GM23338 (cell line): ENCODE data around the gene KCNH8. TPM values are rescaled to one million over a fixed set of nuclear protein-coding genes. Genes with fewer than 3 reads are reported as not detected.
A peak's percentile ranks its signal among the peaks of the same experiment; 100 is the strongest.

Source experiments
- ATAC-seq: fragments of 200-7000 bp; cut with Tn5 transposase; 3 replicates; pipeline ENCODE4 v1.9.1; 2020
- DNase-seq: peaks from one replicate; pipeline ENCODE4 v3.0.0-alpha.2; 2015; ENCODE audit warnings: low spot score
- H2AFZ ChIP-seq: fragments of 200-600 bp; sonication (generic); 2 replicates; pipeline ENCODE4 v1.8.0; 2016; ENCODE audit warnings: antibody characterized with exemption, mild to moderate bottlenecking, moderate library complexity
- H3F3A ChIP-seq: fragments of 200-600 bp; sonication (generic); replicated peaks from 2 replicates; pipeline ENCODE4 v1.8.0; 2017; ENCODE audit warnings: antibody characterized with exemption, mixed run types, low read depth
- H3K27ac ChIP-seq: fragments of 200-600 bp; sonication (generic); 2 replicates; pipeline ENCODE4 v1.6.1; 2016; ENCODE audit warnings: low read depth
- H3K27me3 ChIP-seq: fragments of 200-600 bp; sonication (generic); 2 replicates; pipeline ENCODE4 v1.8.0; 2016; ENCODE audit warnings: mild to moderate bottlenecking, mixed run types, moderate library complexity; ENCODE audit not compliant: insufficient read depth
- H3K36me3 ChIP-seq: fragments of 200-600 bp; sonication (generic); 2 replicates; pipeline ENCODE4 v1.8.0; 2016; ENCODE audit warnings: mild to moderate bottlenecking; ENCODE audit not compliant: insufficient read depth
- H3K4me1 ChIP-seq: fragments of 200-600 bp; sonication (generic); 2 replicates; pipeline ENCODE4 v1.8.0; 2016; ENCODE audit warnings: mild to moderate bottlenecking, moderate library complexity; ENCODE audit not compliant: insufficient read depth
- H3K4me2 ChIP-seq: fragments of 200-600 bp; sonication (generic); 2 replicates; pipeline ENCODE4 v1.7.1; 2017; ENCODE audit warnings: mixed run types
- H3K4me3 ChIP-seq: fragments of 200-600 bp; sonication (generic); 2 replicates; pipeline ENCODE4 v1.6.1; 2016; ENCODE audit warnings: mixed run types
- H3K79me2 ChIP-seq: fragments of 200-600 bp; sonication (generic); replicated peaks from 2 replicates; pipeline ENCODE4 v1.8.0; 2017; ENCODE audit warnings: mild to moderate bottlenecking; ENCODE audit not compliant: insufficient read depth
- H3K9me2 ChIP-seq: fragments of 200-600 bp; sonication (generic); 2 replicates; pipeline ENCODE4 v1.8.0; 2017; ENCODE audit not compliant: insufficient read depth
- H4K20me1 ChIP-seq: fragments of 200-600 bp; sonication (generic); replicated peaks from 2 replicates; pipeline ENCODE4 v1.8.0; 2017; ENCODE audit warnings: mild to moderate bottlenecking; ENCODE audit not compliant: insufficient read depth
- H3K27ac Mint-ChIP-seq: 2 replicates; pipeline ENCODE4 v1.8.0; 2020; ENCODE audit warnings: inconsistent platforms, mild to moderate bottlenecking, moderate library complexity, mixed read lengths
- H3K27me3 Mint-ChIP-seq: 3 replicates; pipeline ENCODE4 v1.8.0; 2022; ENCODE audit warnings: low read depth, mild to moderate bottlenecking, moderate library complexity, mixed read lengths, inconsistent platforms; ENCODE audit not compliant: insufficient read depth, poor library complexity
- H3K36me3 Mint-ChIP-seq: 3 replicates; pipeline ENCODE4 v1.8.0; 2021; ENCODE audit warnings: low read depth, mild to moderate bottlenecking, inconsistent platforms, moderate library complexity, mixed read lengths
- H3K4me1 Mint-ChIP-seq: 3 replicates; pipeline ENCODE4 v1.8.0; 2020; ENCODE audit warnings: mild to moderate bottlenecking, inconsistent platforms, mixed read lengths
- H3K4me3 Mint-ChIP-seq: 3 replicates; pipeline ENCODE4 v1.8.0; 2021; ENCODE audit warnings: moderate library complexity, mild to moderate bottlenecking, inconsistent platforms, mixed read lengths
- H3K9me3 Mint-ChIP-seq: 3 replicates; pipeline ENCODE4 v1.8.0; 2020; ENCODE audit warnings: moderate library complexity, mild to moderate bottlenecking, inconsistent platforms, mixed read lengths
- CREB1 ChIP-seq: fragments of 250-450 bp; sonication (Bioruptor Pico); IDR thresholded peaks from 2 replicates; pipeline ENCODE4 v1.5.0; 2020; ENCODE audit warnings: low read depth, mild to moderate bottlenecking, moderate library complexity
- CTCF ChIP-seq, 2 experiments: fragments of 200-600 bp in 1 of 2; sonication (generic) in 1 of 2; conservative IDR thresholded peaks; 2 replicates each; pipeline versions ENCODE4 v1.5.1 to v1.6.1; 2016 to 2017; ENCODE audit warnings: antibody characterized with exemption in 2 of 2, low read depth in 2 of 2, mild to moderate bottlenecking in 2 of 2, moderate library complexity in 1 of 2
- ETS1 ChIP-seq: IDR thresholded peaks from 2 replicates; pipeline ENCODE4 v1.6.1; 2016; ENCODE audit warnings: antibody characterized with exemption
- EZH2 ChIP-seq: fragments of 200-600 bp; sonication (generic); IDR thresholded peaks from one replicate; pipeline ENCODE4 v1.8.0; 2017; ENCODE audit warnings: antibody characterized with exemption, mild to moderate bottlenecking, low read depth; ENCODE audit not compliant: unreplicated experiment
- EZH2phosphoT487 ChIP-seq: fragments of 200-600 bp; sonication (generic); IDR thresholded peaks from one replicate; pipeline ENCODE4 v1.8.1; 2018; ENCODE audit warnings: antibody characterized with exemption; ENCODE audit not compliant: unreplicated experiment
- JUNB ChIP-seq: IDR thresholded peaks from one replicate; pipeline ENCODE4 v1.6.1; 2016; ENCODE audit warnings: antibody characterized with exemption; ENCODE audit not compliant: unreplicated experiment
- NANOG ChIP-seq: IDR thresholded peaks from 2 replicates; pipeline ENCODE4 v1.6.1; 2016; ENCODE audit warnings: antibody characterized with exemption, borderline replicate concordance
- POLR2AphosphoS5 ChIP-seq: IDR thresholded peaks from 2 replicates; pipeline ENCODE4 v1.6.1; 2016; ENCODE audit warnings: antibody characterized with exemption, low read depth
- REST ChIP-seq: IDR thresholded peaks from one replicate; pipeline ENCODE4 v1.6.1; 2018; ENCODE audit warnings: antibody characterized with exemption; ENCODE audit not compliant: unreplicated experiment
- STAT1 ChIP-seq: IDR thresholded peaks from one replicate; pipeline ENCODE4 v1.6.1; 2016; ENCODE audit warnings: antibody characterized with exemption; ENCODE audit not compliant: unreplicated experiment
- ZNF331 ChIP-seq: fragments of 250-450 bp; sonication (Bioruptor Pico); IDR thresholded peaks from 2 replicates; pipeline ENCODE4 v1.5.0; 2020; ENCODE audit warnings: low read depth, mild to moderate bottlenecking, moderate library complexity
- ZNF462 ChIP-seq: fragments of 250-450 bp; sonication (Bioruptor Pico); IDR thresholded peaks from 2 replicates; pipeline ENCODE4 v1.5.0; 2020; ENCODE audit warnings: mild to moderate bottlenecking, moderate library complexity
- long read RNA-seq: library from polyadenylated mRNA; unstranded; transcript quantifications from one replicate; pipeline ENCODE4 v2.0.0, GENCODE V29; 2020; ENCODE audit not compliant: unreplicated experiment
- polyA plus RNA-seq: library from polyadenylated mRNA; unstranded; fragments of >200 nt; fragmentation: Nextera tagmentation; extraction: Ambion mirVana; gene quantifications from 2 replicates; pipeline ENCODE4 v1.2.1, GENCODE V29; 2016
- total RNA-seq: library from RNA; depleted of rRNA; stranded (reverse); fragments of >200 nt; shearing (Covaris generic); gene quantifications from 2 replicates; pipeline ENCODE4 v1.2.3, GENCODE V29; 2014; rRNA removed

Gene KCNH8
- 2.0 and 3.4 TPM in 2 replicates for total RNA-seq
- polyA plus RNA-seq, result 1.3 and 1.4 TPM in 2 replicates
- long read RNA-seq, result 0 reads

- Histone ChIP-seq H3K9me2 (no peaks in the 10 kb centered on the region; the same call in 1 of the 2 replicates), H4K20me1 (no peaks in the 10 kb centered on the region), H3K79me2 (peaks cover 20% of the 10 kb centered on the region; the same call in 1 of the 2 replicates), H3K27me3 (peaks cover 6% of the 10 kb centered on the region; the same call in 1 of the 2 replicates), H3K36me3 (no peaks in the 10 kb centered on the region), H2AFZ (peak within 1 kb of the TSS; percentile 95), H3K4me2 (peak within 1 kb of the TSS; percentile 99), H3F3A (no peaks in the 10 kb centered on the region), H3K4me3 (peak within 1 kb of the TSS; percentile 90), H3K27ac (peak within 1 kb of the TSS; percentile 99), H3K4me1 (peaks cover 18% of the 10 kb centered on the region)
- Mint-ChIP-seq H3K4me3 (peak within 1 kb of the TSS; percentile 82), H3K9me3 (no peaks in the 10 kb centered on the region; the same call in 2 of the 3 replicates), H3K27me3 (no peaks in the 10 kb centered on the region), H3K4me1 (peaks cover 22% of the 10 kb centered on the region), H3K27ac (peak within 1 kb of the TSS; percentile 92), H3K36me3 (peaks cover 2% of the 10 kb centered on the region; the same call in 2 of the 3 replicates)
- ATAC-seq, result peak; percentile 56
- peak; percentile 80 for DNase-seq
- TF ChIP-seq STAT1, result no peak
- no peak for TF ChIP-seq EZH2
- TF ChIP-seq CREB1 (CRISPR knock-in tag), result 0 out of 2 replicates have a peak, but pooled peaks have one; percentile 9
- TF ChIP-seq REST, result peak; percentile 48
- no peak for TF ChIP-seq ZNF331 (CRISPR knock-in tag)
- TF ChIP-seq EZH2phosphoT487, result no peak
- TF ChIP-seq NANOG, result no peak
- TF ChIP-seq ETS1, result 0 out of 2 replicates have a peak, but pooled peaks have one; percentile 6
- TF ChIP-seq JUNB, result no peak
- TF ChIP-seq ZNF462 (CRISPR knock-in tag), result no peak
- TF ChIP-seq POLR2AphosphoS5, result peak; percentile 17; the same call in 1 of the 2 replicates
- TF ChIP-seq CTCF (conservative IDR thresholded peaks at IDR 0.05; ENCODE audit: low read depth in 2 of 2), result peak in 1 of 2 experiments; percentile 29; a peak in 2 of 4 replicates
These were observed at the start of gene KCNH8 for GRCh38 chr3:19147905-19148767. Gene KCNH8 (plus strand): TSS chr3:19148510. CDS start chr3:19148720, 210 bp downstream.
